Eye (tissue), 1 donor: ENCODE measurements around the gene RNF224.
A peak's percentile ranks its signal among the peaks of the same experiment; 100 is the strongest.

Experiments
- DNase-seq: peaks from one replicate; pipeline ENCODE4 v3.0.0-alpha.2; 2015

RNF224 gene

DNA sequence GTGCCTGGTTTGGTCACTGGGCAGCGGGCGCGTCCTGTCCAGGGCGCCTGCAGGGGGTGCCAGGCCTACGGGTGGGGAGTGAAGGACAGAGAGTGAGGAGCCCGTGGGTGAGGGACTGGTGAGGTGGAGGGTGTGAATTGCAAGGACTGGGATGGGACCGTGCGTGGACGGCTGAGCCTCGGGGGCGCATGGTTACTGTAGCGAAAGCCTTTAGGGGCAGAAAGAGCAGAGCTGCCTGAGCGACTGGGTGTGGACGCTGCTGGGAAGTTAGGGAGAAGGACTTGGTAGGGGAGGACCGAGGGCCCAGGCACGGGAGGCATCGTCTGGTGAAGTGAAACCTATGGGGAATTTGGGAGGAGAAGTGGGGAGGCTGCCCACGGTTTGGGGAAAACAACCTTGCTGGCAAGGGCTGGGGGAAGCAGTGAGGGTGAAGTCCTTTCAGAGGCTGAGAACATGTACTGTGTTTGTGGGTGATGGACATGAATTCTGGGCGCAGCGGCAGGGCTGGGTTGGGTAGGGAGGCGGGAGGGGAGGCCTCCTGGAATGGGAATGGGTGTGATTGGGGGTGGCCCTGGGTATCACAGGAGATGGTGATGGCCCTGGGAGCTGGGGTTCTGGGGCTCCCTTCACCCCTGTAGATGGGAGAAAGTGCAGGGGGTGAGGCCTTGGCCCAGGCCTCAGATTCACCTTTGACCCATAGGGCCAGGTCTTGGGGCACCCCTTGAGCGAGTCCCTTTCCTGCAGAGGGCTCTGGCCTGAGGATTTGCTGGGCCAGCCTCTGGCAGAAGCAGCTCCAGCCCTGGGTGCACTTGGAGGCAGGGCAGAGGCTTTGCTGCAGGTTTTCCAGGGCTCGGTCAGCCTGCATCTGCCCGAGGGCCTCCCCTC, 48.5 kb downstream of the RNF224 start:
- DNase-seq, result no peak

DNA sequence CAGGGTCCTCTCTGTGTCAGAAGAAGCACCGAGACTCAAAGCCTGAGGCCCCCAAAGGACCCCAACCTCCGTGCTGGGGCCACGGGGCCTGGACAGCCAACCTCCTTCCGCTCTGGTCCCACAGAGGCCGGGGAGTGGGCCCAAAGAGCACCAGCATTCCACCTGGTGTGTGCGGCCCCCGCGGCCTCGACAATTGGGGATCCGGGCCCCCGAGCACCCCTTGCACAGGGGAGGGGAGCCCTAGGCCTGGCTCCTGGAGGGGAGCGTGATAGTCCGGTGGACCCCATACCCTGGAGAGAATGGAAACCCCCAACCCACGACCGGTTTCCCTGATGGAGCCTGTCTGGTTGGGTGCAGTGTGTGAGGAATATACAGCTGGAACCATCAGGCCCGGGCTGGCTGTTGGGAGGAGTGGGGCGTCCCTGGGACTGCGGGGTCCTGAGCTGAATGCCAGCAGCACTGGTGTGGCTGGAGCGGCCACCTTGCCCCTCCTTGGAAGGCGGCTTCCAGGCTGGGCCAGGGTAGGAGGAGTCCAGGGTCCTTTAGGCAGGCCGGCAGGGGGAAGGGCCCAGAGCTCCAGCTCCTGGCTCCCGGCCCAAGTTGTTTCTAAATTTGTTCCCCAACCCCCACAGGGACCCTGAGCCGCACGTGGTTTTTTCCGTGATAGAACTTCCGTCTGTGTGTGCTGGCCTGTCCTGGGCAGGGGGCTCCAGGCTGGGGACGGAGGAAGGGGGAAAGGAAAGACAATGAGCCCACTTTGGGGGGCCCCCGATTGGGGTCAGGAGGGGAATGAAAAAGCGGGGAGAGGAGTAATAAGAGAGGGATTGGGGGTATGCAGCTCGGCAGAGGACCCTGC, 49.4 kb downstream of the RNF224 start:
- peak; percentile 78 for DNase-seq

GRCh38 chr9:137277329-137278041, 50.2 kb downstream of the RNF224 start, which contains the start of gene TOR4A:
Gene TOR4A (plus strand): TSS chr9:137277726. CDS start chr9:137278690, 964 bp downstream.
- DNase-seq, result peak; percentile 59

DNA sequence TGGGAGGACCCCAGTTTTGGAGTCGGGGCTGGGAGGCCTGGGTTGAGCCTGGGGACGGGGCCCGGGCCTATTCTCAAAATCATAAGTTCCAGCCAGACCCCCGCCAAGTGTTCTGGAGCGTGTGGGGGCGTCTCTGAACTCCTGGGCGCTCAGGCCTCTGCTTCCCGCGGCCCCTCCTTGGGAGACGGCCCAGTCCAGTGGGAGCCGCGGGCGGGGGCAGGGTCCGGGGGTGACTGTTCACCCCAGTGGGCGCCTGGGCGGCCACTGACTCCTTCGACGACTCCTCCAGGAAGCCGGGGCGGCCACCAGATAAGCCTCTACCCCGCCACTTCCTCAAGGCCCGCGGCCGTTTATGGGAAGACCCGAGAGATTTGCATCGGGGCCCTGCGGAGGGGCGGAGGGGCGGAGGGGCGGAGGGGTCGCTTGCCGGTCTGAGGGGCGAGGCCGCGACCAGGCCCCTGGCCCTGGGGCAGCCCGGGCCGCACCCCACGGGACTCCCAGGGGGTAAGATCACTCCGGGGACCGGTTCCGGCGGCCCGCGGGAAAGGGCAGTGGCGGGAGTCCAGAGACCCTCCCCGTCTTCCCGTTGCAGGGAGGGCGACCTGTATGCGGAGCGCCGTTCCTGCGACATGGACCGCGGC, 50.9 kb downstream of the RNF224 start:
- DNase-seq, result peak; percentile 42
